Gastrocnemius medialis (tissue), 4 donors: ENCODE results near the gene FBXL16.

Source experiments
- CTCF ChIP-seq, 5 experiments: fragments of 450-650 bp in 3 of 5; fragments of 200-600 bp in 2 of 5; sonication (generic) in 2 of 5; IDR thresholded peaks in 4 of 5; conservative IDR thresholded peaks in 1 of 5; 1 replicate in 4 of 5; 2 replicates in 1 of 5; pipeline ENCODE4 v1.5.1; 2016 to 2019; ENCODE audit warnings: antibody characterized with exemption in 5 of 5, mild to moderate bottlenecking in 3 of 5, moderate library complexity in 3 of 5
- POLR2A ChIP-seq, 2 donors: fragments of 450-650 bp; IDR thresholded peaks; one replicate each; pipeline ENCODE4 v1.6.1; 2017; ENCODE audit warnings: antibody characterized with exemption in 2 of 2, mild to moderate bottlenecking in 2 of 2, moderate library complexity in 2 of 2

GRCh38 chr16:741986-742629 is 36.5 kb upstream of the FBXL16 start:
- no peak for TF ChIP-seq CTCF (IDR thresholded peaks at IDR 0.05 in 4 of 5, conservative IDR thresholded peaks at IDR 0.05 in 1 of 5)
- no peak for TF ChIP-seq POLR2A (IDR thresholded peaks at IDR 0.05)
